IPS-20b (cell line): ENCODE data around the gene KRTAP26-1.

Experiments used
- H3K27ac ChIP-seq: one replicate; pipeline ENCODE4 v1.5.1; 2013; ENCODE audit warnings: low read length
- H3K27me3 ChIP-seq: 2 replicates; pipeline ENCODE4 v1.6.1; 2013; ENCODE audit warnings: mild to moderate bottlenecking, low read length, inconsistent platforms; ENCODE audit not compliant: insufficient read depth
- H3K36me3 ChIP-seq: 2 replicates; pipeline ENCODE4 v1.6.1; 2013; ENCODE audit warnings: low read depth, mild to moderate bottlenecking, inconsistent platforms, low read length, moderate library complexity; ENCODE audit not compliant: insufficient read depth
- H3K4me1 ChIP-seq: 2 replicates; pipeline ENCODE4 v1.6.1; 2013; ENCODE audit warnings: mild to moderate bottlenecking, control low read depth, inconsistent platforms, low read length, moderate library complexity; ENCODE audit not compliant: insufficient read depth
- H3K4me3 ChIP-seq: 2 replicates; pipeline ENCODE4 v1.5.1; 2013; ENCODE audit warnings: mild to moderate bottlenecking, low read length, inconsistent platforms
- H3K9ac ChIP-seq: 2 replicates; pipeline ENCODE4 v1.6.1; 2013; ENCODE audit warnings: low read depth, mild to moderate bottlenecking, inconsistent platforms, low read length, moderate library complexity
- H3K9me3 ChIP-seq: 2 replicates; pipeline ENCODE4 v1.6.1; 2013; ENCODE audit warnings: mild to moderate bottlenecking, low read depth, low read length, inconsistent platforms; ENCODE audit not compliant: insufficient read depth

KRTAP26-1 gene

GRCh38 chr21:30269803-30270530, 50.1 kb downstream of the KRTAP26-1 start:
- H3K27me3 ChIP-seq, result no peaks in the 10 kb centered on the region

More at GRCh38 chr21:30269803-30270530, 50.1 kb downstream of the KRTAP26-1 start:
- no peak overlapping the region for H3K27ac ChIP-seq
- no peaks in the 10 kb centered on the region for H3K9me3 ChIP-seq
- H3K9ac ChIP-seq, result no peak overlapping the region
- H3K4me3 ChIP-seq, result no peak overlapping the region
- no peaks in the 10 kb centered on the region for H3K36me3 ChIP-seq
- no peaks in the 10 kb centered on the region for H3K4me1 ChIP-seq
